NT2/D1 (cell line): ENCODE data around the gene ADCY3.

Experiments
- SUZ12 ChIP-seq: IDR thresholded peaks from 2 replicates; pipeline ENCODE4 v1.6.1; 2011; ENCODE audit not compliant: insufficient read length, insufficient read depth; ENCODE audit errors: extremely low read depth
- YY1 ChIP-seq: IDR thresholded peaks from 2 replicates; pipeline ENCODE4 v1.6.1; 2011; ENCODE audit not compliant: insufficient read length, insufficient read depth
- ZNF274 ChIP-seq: IDR thresholded peaks from 2 replicates; pipeline ENCODE4 v1.6.1; 2011; ENCODE audit warnings: mild to moderate bottlenecking, low read depth, low read length

- TF ChIP-seq ZNF274 (no peak), YY1 (no peak), SUZ12 (no peak)
Measured at GRCh38 chr2:24872344-24873115, 47.5 kb downstream of the ADCY3 start.
